Lower leg skin (tissue), 3 donors: ENCODE measurements around the gene AXIN2.

Source experiments
- POLR2A ChIP-seq, 2 donors: fragments of 450-650 bp; IDR thresholded peaks; one replicate each; pipeline ENCODE4 v1.6.1; 2016 to 2017; ENCODE audit warnings: antibody characterized with exemption in 2 of 2, mild to moderate bottlenecking in 1 of 2, moderate library complexity in 1 of 2
- TF ChIP-seq, protein P1 (sequence below), 3 donors: fragments of 450-650 bp; IDR thresholded peaks; one replicate each; pipeline ENCODE4 v1.5.1; 2016; ENCODE audit warnings: antibody characterized with exemption in 3 of 3, mild to moderate bottlenecking in 3 of 3, moderate library complexity in 2 of 3

DNA sequence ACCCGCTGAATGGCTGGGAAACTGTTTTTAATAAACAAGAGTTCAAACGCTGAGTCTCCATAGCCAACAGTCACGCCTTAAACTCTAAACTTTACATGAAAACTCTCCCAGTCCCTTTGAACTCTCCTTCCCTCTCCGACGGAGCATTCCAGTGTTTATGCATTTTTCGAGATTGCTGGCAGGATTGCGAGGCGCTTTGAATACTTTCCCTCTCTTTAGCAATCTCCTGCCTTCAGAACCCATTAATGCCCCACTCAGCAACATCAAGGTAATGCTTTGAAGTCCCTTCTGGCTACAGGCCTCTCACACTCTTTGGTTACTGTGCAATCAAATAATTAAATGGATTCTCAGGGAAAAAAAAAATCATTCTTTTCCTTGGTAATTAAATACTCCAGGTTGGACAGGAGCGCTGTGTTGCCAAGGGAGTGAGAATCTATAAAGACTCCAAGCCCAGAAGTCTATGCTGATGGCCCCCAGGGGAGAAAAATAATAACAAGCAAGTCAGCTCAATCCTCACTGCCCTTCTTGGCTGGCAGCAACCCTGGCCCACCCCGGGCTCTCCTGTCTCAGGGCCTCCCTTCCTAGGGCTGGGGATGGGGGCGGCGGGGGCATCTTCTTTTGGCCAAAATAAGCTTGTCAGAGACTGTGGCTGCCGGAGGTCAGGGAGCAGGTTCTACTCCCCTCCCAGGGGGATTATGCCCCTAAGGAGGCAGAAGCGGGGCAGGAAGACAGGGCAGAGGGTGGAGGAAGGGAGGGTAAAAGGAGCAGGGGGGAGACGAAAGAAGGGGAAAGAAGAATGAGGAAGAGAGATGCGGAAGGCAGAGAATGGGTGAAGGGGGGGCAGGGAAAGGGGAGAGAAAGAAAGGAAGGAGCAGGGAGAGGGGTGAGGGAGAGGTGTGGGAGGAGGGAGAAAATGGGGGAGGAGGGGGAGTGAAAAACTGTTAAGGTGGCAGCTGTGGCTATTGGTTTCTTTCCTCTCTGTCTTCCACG lies 45.2 kb downstream of the AXIN2 start:
- TF ChIP-seq, protein P1, sequence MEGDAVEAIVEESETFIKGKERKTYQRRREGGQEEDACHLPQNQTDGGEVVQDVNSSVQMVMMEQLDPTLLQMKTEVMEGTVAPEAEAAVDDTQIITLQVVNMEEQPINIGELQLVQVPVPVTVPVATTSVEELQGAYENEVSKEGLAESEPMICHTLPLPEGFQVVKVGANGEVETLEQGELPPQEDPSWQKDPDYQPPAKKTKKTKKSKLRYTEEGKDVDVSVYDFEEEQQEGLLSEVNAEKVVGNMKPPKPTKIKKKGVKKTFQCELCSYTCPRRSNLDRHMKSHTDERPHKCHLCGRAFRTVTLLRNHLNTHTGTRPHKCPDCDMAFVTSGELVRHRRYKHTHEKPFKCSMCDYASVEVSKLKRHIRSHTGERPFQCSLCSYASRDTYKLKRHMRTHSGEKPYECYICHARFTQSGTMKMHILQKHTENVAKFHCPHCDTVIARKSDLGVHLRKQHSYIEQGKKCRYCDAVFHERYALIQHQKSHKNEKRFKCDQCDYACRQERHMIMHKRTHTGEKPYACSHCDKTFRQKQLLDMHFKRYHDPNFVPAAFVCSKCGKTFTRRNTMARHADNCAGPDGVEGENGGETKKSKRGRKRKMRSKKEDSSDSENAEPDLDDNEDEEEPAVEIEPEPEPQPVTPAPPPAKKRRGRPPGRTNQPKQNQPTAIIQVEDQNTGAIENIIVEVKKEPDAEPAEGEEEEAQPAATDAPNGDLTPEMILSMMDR (IDR thresholded peaks at IDR 0.05): no peak
- TF ChIP-seq POLR2A (IDR thresholded peaks at IDR 0.05): no peak
